WTC11 (cell line): Measurements from ENCODE around the gene SMAD3. TPM values are rescaled to one million over a fixed set of nuclear protein-coding genes. Genes with fewer than 3 reads are reported as not detected.

Experiments used
- ATAC-seq: fragments of 200-7000 bp; cut with Tn5 transposase; 2 replicates; pipeline ENCODE4 v1.10.0; 2021; ENCODE audit warnings: mild to moderate bottlenecking, moderate library complexity
- CTCF ChIA-PET: fragments of 300-600 bp; sonication (Branson Sonifier 250); formaldehyde crosslinking; loops from one replicate; lab custom pipeline; 2021; ENCODE audit warnings: antibody characterized with exemption; lab: Charles Lee
- POLR2A ChIA-PET: fragments of 350-600 bp; sonication (Branson Sonifier 250); formaldehyde crosslinking; loops from one replicate; lab custom pipeline; 2021; ENCODE audit warnings: antibody characterized with exemption; lab: Charles Lee
- DNase-seq: peaks from one replicate; pipeline ENCODE4 v3.0.0; 2021; ENCODE audit warnings: low spot score
- H3K27ac Mint-ChIP-seq: 2 replicates; pipeline ENCODE4 v1.8.0; 2021; ENCODE audit warnings: mixed read lengths
- H3K27me3 Mint-ChIP-seq: 2 replicates; pipeline ENCODE4 v1.8.0; 2021; ENCODE audit warnings: low read depth, mild to moderate bottlenecking, moderate library complexity, mixed read lengths
- H3K36me3 Mint-ChIP-seq: 2 replicates; pipeline ENCODE4 v1.8.0; 2021; ENCODE audit warnings: mixed read lengths
- H3K4me1 Mint-ChIP-seq: 2 replicates; pipeline ENCODE4 v1.8.0; 2022; ENCODE audit warnings: mixed read lengths
- H3K4me3 Mint-ChIP-seq: 2 replicates; pipeline ENCODE4 v1.8.0; 2021; ENCODE audit warnings: mild to moderate bottlenecking, moderate library complexity, mixed read lengths
- H3K9me3 Mint-ChIP-seq: 2 replicates; pipeline ENCODE4 v1.8.0; 2021; ENCODE audit warnings: mixed read lengths
- HMGA2 ChIP-seq: fragments of 250-450 bp; sonication (Bioruptor Pico); IDR thresholded peaks from 2 replicates; pipeline ENCODE4 v1.4.0; 2021; ENCODE audit warnings: mild to moderate bottlenecking, moderate library complexity
- JAZF1 ChIP-seq: fragments of 250-450 bp; sonication (Bioruptor Pico); IDR thresholded peaks from 2 replicates; pipeline ENCODE4 v1.9.0; 2021; ENCODE audit warnings: moderate library complexity, mild to moderate bottlenecking, inconsistent platforms
- MXD4 ChIP-seq: fragments of 250-450 bp; sonication (Bioruptor Pico); IDR thresholded peaks from 2 replicates; pipeline ENCODE4 v1.8.0; 2021; ENCODE audit warnings: mild to moderate bottlenecking, moderate library complexity, borderline replicate concordance
- NR1H2 ChIP-seq: sonication (generic); formaldehyde crosslinking; IDR thresholded peaks from 2 replicates; pipeline ENCODE4 v1.9.0; 2021; ENCODE audit warnings: mild to moderate bottlenecking, moderate library complexity, missing genetic modification reagents
- NR3C1 ChIP-seq: sonication (generic); formaldehyde crosslinking; conservative IDR thresholded peaks from 2 replicates; pipeline ENCODE4 v1.8.1; 2023; ENCODE audit warnings: low read depth, mild to moderate bottlenecking, missing genetic modification reagents
- PRRX2 ChIP-seq: fragments of 250-450 bp; sonication (Bioruptor Pico); IDR thresholded peaks from 2 replicates; pipeline ENCODE4 v1.8.0; 2021; ENCODE audit warnings: mild to moderate bottlenecking
- TEAD4 ChIP-seq: sonication (generic); formaldehyde crosslinking; IDR thresholded peaks from 2 replicates; pipeline ENCODE4 v1.8.0; 2022; ENCODE audit warnings: mild to moderate bottlenecking, missing genetic modification reagents
- total RNA-seq: library from RNA; stranded (reverse); gene quantifications from 3 replicates; pipeline ENCODE4 v1.2.3, GENCODE V29; 2021
- TF ChIP-seq, protein P1 (sequence below): sonication (generic); formaldehyde crosslinking; IDR thresholded peaks from 2 replicates; pipeline ENCODE4 v1.8.0; 2023; ENCODE audit warnings: missing genetic modification reagents, mild to moderate bottlenecking, borderline replicate concordance
- TF ChIP-seq, protein P2 (sequence below): fragments of 250-450 bp; sonication (Bioruptor Pico); conservative IDR thresholded peaks from 2 replicates; pipeline ENCODE4 v1.9.0; 2021; ENCODE audit warnings: mild to moderate bottlenecking
- TF ChIP-seq, protein P3 (sequence below): sonication (generic); formaldehyde crosslinking; IDR thresholded peaks from 2 replicates; pipeline ENCODE4 v1.8.1; 2023; ENCODE audit warnings: mild to moderate bottlenecking, missing genetic modification reagents
- TF ChIP-seq, protein P4 (sequence below): sonication (generic); formaldehyde crosslinking; IDR thresholded peaks from 2 replicates; pipeline ENCODE4 v1.8.0; 2022; ENCODE audit warnings: mild to moderate bottlenecking, missing genetic modification reagents
- TF ChIP-seq, protein P5 (sequence below): sonication (generic); formaldehyde crosslinking; IDR thresholded peaks from 2 replicates; pipeline ENCODE4 v1.8.1; 2023; ENCODE audit warnings: mild to moderate bottlenecking, moderate library complexity, missing genetic modification reagents
- TF ChIP-seq, protein P6 (sequence below): sonication (generic); formaldehyde crosslinking; IDR thresholded peaks from 2 replicates; pipeline ENCODE4 v1.8.1; 2022; ENCODE audit warnings: low read depth, mild to moderate bottlenecking, moderate library complexity, missing genetic modification reagents, borderline replicate concordance

The SMAD3 gene
- total RNA-seq, 1 experiment from 2014 or later, result 34.6 TPM

DNA sequence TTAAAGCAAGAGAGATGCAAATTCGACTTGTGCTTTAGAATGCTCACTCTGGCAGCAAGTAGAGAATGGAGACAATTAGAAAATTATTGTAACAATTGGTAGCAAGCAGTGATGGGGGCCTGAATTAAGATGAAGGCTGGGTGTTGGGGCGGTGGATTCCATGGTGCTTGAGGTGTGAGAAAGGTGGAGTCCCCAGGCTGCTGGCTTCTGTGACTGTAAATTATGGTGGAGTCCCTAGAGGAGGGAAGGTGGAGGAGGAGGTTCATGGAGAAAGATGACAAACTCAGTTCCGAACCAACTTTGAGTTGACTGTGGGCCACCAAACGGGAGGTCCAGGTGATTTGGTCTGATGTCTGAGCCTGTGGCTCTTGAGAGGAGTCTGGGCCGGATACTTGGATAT is 10.7 kb upstream of the SMAD3 start:
- POLR2A ChIA-PET, result no interaction called here
- no peak for DNase-seq

More for the DNA sequence above, 10.7 kb upstream of the SMAD3 start:
- CTCF ChIA-PET, result no interaction called here
- peaks cover 18% of the 10 kb centered on the region for H3K4me1 Mint-ChIP-seq
- H3K9me3 Mint-ChIP-seq, result no peaks in the 10 kb centered on the region
- peak overlapping the region; percentile 75; the same call in 1 of the 2 replicates for H3K27ac Mint-ChIP-seq
- no peaks in the 10 kb centered on the region for H3K36me3 Mint-ChIP-seq
- H3K27me3 Mint-ChIP-seq, result no peaks in the 10 kb centered on the region
- no peak; the same call in 1 of the 2 replicates for ATAC-seq
- no peak overlapping the region for H3K4me3 Mint-ChIP-seq
- TF ChIP-seq, protein P1, sequence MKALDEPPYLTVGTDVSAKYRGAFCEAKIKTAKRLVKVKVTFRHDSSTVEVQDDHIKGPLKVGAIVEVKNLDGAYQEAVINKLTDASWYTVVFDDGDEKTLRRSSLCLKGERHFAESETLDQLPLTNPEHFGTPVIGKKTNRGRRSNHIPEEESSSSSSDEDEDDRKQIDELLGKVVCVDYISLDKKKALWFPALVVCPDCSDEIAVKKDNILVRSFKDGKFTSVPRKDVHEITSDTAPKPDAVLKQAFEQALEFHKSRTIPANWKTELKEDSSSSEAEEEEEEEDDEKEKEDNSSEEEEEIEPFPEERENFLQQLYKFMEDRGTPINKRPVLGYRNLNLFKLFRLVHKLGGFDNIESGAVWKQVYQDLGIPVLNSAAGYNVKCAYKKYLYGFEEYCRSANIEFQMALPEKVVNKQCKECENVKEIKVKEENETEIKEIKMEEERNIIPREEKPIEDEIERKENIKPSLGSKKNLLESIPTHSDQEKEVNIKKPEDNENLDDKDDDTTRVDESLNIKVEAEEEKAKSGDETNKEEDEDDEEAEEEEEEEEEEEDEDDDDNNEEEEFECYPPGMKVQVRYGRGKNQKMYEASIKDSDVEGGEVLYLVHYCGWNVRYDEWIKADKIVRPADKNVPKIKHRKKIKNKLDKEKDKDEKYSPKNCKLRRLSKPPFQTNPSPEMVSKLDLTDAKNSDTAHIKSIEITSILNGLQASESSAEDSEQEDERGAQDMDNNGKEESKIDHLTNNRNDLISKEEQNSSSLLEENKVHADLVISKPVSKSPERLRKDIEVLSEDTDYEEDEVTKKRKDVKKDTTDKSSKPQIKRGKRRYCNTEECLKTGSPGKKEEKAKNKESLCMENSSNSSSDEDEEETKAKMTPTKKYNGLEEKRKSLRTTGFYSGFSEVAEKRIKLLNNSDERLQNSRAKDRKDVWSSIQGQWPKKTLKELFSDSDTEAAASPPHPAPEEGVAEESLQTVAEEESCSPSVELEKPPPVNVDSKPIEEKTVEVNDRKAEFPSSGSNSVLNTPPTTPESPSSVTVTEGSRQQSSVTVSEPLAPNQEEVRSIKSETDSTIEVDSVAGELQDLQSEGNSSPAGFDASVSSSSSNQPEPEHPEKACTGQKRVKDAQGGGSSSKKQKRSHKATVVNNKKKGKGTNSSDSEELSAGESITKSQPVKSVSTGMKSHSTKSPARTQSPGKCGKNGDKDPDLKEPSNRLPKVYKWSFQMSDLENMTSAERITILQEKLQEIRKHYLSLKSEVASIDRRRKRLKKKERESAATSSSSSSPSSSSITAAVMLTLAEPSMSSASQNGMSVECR (CRISPR knock-in tag), result no peak
- TF ChIP-seq MXD4 (CRISPR knock-in tag) (no peak), PRRX2 (CRISPR knock-in tag) (no peak), JAZF1 (CRISPR knock-in tag) (no peak), HMGA2 (no peak), TEAD4 (CRISPR knock-in tag) (no peak), NR3C1 (CRISPR knock-in tag) (no peak), NR1H2 (CRISPR knock-in tag) (no peak)
- TF ChIP-seq, protein P2, sequence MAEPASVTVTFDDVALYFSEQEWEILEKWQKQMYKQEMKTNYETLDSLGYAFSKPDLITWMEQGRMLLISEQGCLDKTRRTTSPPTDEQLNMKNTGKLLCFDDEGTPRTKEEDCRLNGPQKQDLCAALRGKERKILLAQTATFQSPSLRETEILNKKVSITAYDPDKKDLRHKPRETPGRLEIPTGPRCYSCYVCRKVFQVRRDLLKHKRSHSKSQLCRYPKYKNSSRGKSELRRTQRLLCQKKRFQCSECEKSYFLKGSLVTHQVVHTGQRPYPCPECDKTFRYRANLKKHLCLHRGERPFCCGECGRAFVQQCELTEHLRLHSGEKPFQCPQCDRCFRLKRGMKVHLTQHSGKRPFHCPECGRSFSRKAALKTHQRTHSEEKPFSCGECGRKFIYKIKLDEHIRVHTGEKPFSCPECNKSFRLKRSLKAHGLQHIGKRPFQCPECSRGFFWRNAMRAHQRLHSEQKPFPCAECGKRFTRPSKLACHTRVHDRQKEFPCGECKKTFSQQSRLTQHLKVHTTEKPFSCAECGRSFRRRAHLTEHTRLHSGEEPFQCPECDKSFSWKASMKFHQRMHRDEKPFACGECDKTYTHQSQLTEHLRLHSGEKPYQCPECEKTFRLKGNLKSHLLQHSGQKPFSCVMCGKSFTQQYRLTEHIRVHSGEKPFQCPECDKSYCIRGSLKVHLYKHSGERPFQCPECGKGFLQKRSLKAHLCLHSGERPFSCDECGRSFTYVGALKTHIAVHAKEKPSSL (CRISPR knock-in tag), result no peak
- TF ChIP-seq, protein P3, sequence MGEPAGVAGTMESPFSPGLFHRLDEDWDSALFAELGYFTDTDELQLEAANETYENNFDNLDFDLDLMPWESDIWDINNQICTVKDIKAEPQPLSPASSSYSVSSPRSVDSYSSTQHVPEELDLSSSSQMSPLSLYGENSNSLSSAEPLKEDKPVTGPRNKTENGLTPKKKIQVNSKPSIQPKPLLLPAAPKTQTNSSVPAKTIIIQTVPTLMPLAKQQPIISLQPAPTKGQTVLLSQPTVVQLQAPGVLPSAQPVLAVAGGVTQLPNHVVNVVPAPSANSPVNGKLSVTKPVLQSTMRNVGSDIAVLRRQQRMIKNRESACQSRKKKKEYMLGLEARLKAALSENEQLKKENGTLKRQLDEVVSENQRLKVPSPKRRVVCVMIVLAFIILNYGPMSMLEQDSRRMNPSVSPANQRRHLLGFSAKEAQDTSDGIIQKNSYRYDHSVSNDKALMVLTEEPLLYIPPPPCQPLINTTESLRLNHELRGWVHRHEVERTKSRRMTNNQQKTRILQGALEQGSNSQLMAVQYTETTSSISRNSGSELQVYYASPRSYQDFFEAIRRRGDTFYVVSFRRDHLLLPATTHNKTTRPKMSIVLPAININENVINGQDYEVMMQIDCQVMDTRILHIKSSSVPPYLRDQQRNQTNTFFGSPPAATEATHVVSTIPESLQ (CRISPR knock-in tag), result no peak
- TF ChIP-seq, protein P4, sequence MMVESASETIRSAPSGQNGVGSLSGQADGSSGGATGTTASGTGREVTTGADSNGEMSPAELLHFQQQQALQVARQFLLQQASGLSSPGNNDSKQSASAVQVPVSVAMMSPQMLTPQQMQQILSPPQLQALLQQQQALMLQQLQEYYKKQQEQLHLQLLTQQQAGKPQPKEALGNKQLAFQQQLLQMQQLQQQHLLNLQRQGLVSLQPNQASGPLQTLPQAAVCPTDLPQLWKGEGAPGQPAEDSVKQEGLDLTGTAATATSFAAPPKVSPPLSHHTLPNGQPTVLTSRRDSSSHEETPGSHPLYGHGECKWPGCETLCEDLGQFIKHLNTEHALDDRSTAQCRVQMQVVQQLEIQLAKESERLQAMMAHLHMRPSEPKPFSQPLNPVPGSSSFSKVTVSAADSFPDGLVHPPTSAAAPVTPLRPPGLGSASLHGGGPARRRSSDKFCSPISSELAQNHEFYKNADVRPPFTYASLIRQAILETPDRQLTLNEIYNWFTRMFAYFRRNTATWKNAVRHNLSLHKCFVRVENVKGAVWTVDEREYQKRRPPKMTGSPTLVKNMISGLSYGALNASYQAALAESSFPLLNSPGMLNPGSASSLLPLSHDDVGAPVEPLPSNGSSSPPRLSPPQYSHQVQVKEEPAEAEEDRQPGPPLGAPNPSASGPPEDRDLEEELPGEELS (CRISPR knock-in tag), result no peak
- TF ChIP-seq, protein P5, sequence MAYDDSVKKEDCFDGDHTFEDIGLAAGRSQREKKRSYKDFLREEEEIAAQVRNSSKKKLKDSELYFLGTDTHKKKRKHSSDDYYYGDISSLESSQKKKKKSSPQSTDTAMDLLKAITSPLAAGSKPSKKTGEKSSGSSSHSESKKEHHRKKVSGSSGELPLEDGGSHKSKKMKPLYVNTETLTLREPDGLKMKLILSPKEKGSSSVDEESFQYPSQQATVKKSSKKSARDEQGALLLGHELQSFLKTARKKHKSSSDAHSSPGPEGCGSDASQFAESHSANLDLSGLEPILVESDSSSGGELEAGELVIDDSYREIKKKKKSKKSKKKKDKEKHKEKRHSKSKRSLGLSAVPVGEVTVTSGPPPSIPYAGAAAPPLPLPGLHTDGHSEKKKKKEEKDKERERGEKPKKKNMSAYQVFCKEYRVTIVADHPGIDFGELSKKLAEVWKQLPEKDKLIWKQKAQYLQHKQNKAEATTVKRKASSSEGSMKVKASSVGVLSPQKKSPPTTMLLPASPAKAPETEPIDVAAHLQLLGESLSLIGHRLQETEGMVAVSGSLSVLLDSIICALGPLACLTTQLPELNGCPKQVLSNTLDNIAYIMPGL (CRISPR knock-in tag), result no peak
- TF ChIP-seq, protein P6, sequence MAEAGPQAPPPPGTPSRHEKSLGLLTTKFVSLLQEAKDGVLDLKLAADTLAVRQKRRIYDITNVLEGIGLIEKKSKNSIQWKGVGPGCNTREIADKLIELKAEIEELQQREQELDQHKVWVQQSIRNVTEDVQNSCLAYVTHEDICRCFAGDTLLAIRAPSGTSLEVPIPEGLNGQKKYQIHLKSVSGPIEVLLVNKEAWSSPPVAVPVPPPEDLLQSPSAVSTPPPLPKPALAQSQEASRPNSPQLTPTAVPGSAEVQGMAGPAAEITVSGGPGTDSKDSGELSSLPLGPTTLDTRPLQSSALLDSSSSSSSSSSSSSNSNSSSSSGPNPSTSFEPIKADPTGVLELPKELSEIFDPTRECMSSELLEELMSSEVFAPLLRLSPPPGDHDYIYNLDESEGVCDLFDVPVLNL, result no peak
- TF ChIP-seq, all 79 proteins: peak for 0
